GM21381 (cell line): ENCODE measurements around the gene TNFRSF1A.

Source experiments
- ATAC-seq: cut with Tn5 transposase; IDR thresholded peaks from one replicate; pipeline ENCODE4 v1.9.1; 2021; ENCODE audit warnings: mild to moderate bottlenecking, moderate library complexity; ENCODE audit not compliant: unreplicated experiment

Gene TNFRSF1A

GRCh38 chr12:6279631-6280030, 62.2 kb downstream of the TNFRSF1A start:
- no peak for ATAC-seq

GRCh38 chr12:6279256-6279628, 62.6 kb downstream of the TNFRSF1A start:
- ATAC-seq = no peak
